ENCODE results near the gene HBA2. TPM values are rescaled to one million over a fixed set of nuclear protein-coding genes. Genes with fewer than 3 reads are reported as not detected.
"Not testable (repeated sequence)": the region's sequence is repeated elsewhere in the genome, so short reads cannot be mapped to it uniquely, and the experiment has no call there.

Gene HBA2
- 11,939 TPM for total RNA-seq

DNA sequence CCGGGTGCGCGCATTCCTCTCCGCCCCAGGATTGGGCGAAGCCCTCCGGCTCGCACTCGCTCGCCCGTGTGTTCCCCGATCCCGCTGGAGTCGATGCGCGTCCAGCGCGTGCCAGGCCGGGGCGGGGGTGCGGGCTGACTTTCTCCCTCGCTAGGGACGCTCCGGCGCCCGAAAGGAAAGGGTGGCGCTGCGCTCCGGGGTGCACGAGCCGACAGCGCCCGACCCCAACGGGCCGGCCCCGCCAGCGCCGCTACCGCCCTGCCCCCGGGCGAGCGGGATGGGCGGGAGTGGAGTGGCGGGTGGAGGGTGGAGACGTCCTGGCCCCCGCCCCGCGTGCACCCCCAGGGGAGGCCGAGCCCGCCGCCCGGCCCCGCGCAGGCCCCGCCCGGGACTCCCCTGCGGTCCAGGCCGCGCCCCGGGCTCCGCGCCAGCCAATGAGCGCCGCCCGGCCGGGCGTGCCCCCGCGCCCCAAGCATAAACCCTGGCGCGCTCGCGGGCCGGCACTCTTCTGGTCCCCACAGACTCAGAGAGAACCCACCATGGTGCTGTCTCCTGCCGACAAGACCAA lies at the start of gene HBA2:
TSS of gene HBA2 (plus strand) at position 503 of the 568 bp plus-strand sequence. CDS start at position 540, 37 bp downstream.
- intact Hi-C loops (cut with DNase I); ATAC-seq; DNase-seq (ENCODE audit: low spot score): not testable (repeated sequence)

DNA sequence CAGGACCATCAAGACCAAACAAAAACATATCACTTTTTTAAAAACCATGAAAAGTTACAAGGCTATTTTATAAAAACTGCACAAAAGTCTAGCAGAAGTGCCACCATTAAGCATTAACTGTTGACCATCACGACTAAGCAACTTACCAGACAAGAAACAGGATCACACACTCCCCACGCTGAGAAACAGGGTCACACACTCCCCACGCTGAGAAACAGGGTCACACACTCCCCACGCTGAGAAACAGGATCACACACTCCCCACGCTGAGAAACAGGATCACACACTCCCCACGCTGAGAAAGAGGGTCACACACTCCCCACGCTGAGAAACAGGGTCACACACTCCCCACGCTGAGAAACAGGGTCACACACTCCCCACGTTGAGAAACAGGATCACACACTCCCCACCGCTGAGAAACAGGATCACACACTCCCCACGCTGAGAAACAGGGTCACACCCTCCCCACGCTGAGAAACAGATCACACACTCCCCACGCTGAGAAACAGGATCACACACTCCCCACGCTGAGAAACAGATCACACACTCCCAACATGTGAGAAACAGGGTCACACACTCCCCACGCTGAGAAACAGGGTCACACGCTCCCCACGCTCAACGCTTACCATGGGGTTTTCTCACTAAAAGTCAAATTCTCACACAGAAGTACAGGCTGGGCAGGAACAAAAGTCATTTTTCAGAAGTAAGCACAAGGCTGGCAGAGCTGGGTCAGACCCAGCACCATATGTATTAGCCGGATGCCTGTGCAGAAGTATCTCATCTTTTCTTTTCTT lies 48.9 kb upstream of the HBA2 start:
- DNase-seq (ENCODE audit: low spot score); intact Hi-C loops (cut with DNase I); ATAC-seq: not testable (repeated sequence)

DNA sequence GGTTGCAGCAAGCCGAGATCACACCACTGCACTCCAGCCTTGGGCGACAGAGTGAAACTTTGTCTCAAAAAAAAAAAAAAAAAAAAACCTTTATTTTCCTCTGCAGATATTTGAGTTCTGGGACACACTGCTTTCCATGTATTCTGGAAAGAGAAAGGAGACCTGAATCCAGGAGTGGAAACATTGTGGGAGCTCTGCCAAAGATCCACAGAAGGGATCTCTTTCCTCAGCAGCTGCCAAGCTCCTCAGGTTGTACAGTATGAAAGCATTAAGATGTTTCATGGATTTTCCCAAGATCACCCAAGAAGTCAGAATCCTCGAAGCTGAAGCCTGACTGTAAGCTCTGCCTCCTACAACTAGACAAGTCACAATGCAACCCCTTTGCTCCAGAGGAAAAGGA lies 47.7 kb upstream of the HBA2 start:
- ATAC-seq = no peak
- no peak for DNase-seq (ENCODE audit: low spot score)
- intact Hi-C loops (cut with DNase I) = no loop called here

DNA sequence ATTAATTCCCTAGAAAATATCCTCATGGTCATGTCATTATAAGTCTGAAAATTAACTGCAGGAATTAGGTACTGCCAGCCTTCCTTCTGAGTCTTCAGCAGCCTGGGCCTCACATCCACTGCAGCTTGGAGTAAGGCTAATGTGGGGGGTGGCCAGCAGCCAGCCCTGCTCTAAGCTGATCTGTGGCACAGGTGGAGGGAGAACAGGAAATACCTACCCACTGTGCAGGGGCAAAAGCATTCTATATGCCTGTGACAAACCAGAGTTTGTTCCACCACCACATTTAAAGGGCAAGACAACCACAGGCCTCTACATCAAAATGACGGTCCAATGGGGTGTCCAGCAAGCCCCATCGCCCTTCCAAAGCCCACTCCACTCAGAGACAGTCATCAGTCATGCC lies 43.6 kb upstream of the HBA2 start:
- no peak for DNase-seq (ENCODE audit: low spot score)
- no peak for ATAC-seq
- intact Hi-C loops (cut with DNase I) = no loop called here

DNA sequence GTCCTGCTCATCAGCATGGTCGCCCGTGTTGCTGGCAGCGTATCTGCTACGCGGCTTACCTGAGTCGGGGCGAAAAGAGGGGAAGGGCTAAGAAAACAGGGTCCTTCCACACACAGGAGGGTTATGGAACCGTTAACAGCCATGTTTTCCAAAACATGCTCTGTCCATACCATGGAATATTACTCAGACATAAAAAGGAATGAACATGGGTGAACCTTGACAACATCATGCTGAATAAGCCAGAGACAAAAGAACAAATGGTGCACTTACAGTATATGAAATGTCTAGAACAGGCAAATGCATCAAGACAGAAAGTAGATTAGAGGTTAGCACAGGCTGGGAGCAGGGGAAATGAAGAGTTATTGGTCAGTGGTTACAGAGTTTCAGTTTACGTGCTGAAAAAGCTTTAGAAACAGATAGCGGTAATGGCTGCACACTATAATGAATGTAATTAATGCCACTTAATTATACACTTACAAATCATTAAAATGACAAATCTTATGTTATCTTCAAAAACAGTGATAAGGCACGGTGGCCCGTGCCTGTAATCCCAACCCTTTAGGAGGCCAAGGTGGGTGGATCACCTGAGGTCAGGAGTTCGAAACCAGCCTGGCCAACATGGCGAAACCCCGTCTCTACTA lies 42.0 kb upstream of the HBA2 start:
- ATAC-seq = no peak
- intact Hi-C loops (cut with DNase I) = no loop called here
- no peak for DNase-seq (ENCODE audit: low spot score)

DNA sequence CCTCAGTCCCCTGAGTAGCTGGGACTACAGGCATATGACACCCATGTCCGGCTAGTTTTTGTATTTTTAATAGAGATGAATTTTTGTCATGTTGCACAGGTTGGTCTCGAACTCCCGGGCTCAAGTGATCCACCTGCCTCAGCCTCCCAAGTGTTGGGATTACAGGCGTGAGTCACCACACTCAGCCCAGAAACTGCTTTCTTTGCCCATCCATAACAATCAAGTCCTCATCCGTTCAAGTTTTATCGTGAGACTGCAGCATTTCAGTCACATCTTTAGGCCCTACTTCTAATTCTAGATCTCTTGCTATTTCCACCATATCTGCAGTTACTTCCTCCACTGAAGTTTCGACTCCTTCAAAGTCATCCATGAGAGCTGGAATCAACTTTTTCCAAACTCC lies 40.6 kb upstream of the HBA2 start:
- intact Hi-C loops (cut with DNase I) = no loop called here
- ATAC-seq (no peak), DNase-seq (ENCODE audit: low spot score) (no peak)

DNA sequence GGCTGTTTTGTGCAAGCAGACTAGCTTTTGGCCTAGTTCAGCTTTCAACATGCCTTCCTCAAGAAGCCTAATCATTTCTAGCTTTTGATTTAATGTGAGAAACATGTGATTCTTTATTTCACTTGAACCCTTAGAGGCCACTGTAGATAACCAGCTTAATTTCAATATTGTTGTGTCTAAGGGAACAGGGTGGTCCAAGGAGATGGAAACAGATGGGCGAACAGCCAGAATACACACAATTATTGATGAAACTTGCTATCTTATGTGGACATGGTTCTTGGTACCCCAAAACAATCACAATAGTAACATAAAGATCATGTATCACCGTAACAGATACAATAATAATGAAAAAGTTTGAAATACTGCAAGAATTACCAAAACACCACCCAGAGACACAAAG lies 39.0 kb upstream of the HBA2 start:
- ATAC-seq (no peak), DNase-seq (ENCODE audit: low spot score) (no peak)
- intact Hi-C loops (cut with DNase I) = no loop called here

DNA sequence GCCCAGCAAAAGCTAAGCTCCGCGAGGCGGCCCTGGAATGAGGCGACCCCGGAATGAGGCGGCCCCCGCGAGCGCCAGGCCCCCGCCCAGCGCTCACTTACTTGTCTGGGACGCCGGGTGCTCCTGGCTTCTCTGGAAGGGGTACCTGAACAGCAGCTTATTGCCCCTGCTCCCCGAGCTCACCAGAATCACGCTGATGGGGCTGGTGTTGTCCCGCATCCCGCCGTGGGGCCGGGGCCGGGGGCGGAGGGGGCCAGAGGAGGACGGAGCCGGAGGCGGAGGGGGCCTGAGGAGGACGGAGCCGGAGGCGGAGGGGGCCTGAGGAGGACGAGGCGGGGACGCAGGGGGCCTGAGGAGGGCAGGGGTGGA lies 34.6 kb upstream of the HBA2 start:
- intact Hi-C loops (cut with DNase I) = no loop called here
- DNase-seq (ENCODE audit: low spot score) (peak; percentile 63), ATAC-seq (peak; percentile 29)

DNA sequence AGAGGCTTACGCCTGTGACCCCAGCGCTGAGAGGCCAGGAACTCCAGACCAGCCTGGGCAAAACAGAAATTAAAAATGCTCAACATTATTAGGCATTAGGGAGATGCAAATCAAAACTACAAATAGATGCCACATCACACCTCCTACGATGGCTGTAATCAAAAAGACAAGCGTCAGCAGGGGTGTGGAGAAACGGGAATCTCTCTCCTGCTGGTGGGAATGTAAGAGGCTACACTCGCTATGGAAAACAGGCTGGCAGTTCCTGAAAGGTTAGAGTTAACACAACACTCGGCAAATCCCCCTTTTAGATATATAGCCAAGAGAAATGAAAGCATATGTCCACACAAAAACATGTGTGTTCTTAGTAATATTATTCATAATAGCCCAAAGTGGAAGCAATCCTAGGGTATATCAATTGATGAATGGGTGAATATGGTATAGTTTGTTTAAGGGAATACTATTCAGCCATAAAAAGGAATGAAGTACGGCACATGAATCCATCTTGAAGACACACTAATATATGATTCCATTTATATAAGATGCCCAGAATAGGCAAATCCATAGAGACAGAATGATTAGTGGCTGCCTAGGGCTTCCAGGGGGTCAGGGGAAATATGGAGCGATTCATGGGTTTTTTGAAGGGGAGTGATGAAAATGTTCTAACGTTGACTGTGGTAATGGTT lies 32.4 kb upstream of the HBA2 start:
- DNase-seq (ENCODE audit: low spot score) (no peak), ATAC-seq (no peak)
- intact Hi-C loops (cut with DNase I) = no loop called here

DNA sequence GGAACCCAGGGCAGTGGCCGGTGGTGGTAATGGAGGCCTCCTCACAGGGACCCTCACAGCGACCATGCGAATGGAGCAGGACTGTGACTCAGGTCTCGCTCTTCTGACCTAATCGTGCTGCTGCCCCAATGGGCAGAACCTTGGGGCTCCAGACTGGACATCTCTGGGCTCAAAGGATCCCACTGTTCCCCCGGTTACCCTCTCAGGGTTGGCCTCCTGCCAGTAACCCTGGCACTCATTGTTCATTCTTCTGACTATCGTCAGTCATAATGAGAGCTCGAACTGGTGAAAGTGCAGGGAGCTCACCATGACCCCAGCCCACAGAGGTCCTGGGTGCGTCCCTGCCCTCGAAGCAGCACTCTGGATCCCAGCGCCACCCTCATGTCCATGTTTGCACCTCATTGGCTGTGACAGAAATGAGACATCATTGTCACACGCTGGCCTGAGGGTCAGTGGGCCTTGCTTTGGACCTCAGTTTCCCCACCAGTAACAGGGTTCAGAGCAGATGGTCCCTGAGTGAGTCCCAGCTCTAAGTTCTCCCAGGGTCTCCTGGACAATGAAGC lies 30.2 kb upstream of the HBA2 start:
- no peak for DNase-seq (ENCODE audit: low spot score)
- intact Hi-C loops (cut with DNase I) = no loop called here
- no peak for ATAC-seq

DNA sequence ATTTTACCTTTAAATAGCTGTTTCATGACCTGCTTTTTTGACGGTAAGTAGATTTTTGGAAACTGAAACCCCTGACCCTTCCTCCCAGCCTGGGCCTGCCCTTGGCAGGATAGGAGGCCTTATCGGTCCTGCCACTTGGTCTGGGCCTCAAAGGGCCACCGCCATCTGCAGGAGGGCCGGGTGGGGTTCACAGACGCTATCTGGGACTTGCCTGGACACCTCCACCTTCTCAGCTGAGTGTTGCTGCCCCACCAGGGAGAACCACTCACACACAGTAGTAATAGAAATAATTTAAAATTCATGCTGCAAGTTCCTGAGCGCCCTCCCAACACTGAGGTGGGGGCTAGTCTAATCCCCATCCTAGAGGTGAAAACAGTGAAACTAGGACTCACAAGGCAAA lies 29.6 kb upstream of the HBA2 start:
- no peak for DNase-seq (ENCODE audit: low spot score)
- intact Hi-C loops (cut with DNase I) = no loop called here

DNA sequence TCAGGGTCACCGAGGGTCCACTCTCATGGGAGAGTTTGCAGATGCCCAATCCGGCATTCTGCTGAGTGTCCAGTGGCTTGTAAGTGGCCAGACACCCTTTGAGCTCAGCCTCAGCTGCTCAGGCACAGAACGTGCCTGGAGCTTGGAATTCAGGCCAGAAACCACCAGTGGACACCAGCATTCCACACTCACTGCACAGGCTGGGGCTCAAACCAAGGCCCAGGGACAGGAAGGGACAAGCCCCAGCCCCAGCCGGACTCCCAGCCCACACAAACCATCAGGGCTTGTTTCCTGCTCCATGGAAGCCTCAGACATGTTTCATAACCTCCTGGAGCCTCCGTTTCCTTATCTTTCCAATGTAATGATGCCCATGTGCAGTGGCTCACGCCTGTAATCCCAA lies 29.2 kb upstream of the HBA2 start:
- DNase-seq (ENCODE audit: low spot score) (no peak), ATAC-seq (no peak)
- intact Hi-C loops (cut with DNase I) = no loop called here

More for the DNA sequence above, 29.6 kb upstream of the HBA2 start:
- no peak for ATAC-seq

DNA sequence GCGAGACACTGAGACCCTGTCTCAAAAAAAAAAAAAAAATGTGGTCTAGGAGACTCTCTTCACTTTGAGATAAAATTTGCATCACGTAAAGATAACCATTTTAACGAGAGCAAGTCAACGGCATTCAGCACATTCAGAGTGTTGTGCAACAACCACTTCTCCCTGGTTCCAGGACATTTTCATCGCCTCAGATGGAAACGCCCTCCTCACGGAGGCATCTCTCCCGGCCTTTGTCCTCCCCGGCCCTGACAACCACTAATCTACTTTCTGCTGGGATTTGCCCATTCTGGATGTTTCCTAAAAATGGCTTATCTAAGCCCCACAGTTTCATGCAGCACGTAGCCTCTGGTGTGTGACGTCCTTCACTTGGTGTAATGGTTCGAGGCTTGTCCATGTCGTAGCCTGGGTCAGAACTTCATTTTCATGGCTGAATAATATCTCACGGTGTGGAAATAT lies 27.9 kb upstream of the HBA2 start:
- no peak for ATAC-seq
- intact Hi-C loops (cut with DNase I) = no loop called here
- DNase-seq (ENCODE audit: low spot score) = no peak

DNA sequence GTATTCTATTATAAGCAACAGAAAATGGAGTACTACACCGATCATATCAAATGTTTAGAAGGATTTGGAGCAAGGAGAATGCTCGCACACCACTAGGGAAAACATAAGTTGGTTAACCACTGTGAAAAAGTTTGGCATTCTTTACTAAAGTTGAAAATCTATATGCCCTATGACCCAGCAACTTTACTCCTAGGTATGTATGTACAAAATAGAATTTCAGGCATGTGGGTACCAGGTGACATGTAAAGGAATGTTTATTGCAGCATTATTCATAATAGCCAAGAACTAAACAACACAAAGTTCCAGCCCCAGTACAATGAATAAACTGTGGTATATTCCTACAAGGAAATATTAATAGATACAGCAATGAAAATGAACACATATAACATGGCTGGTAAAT lies 26.0 kb upstream of the HBA2 start:
- intact Hi-C loops (cut with DNase I) = no loop called here
- ATAC-seq = no peak
- no peak for DNase-seq (ENCODE audit: low spot score)

DNA sequence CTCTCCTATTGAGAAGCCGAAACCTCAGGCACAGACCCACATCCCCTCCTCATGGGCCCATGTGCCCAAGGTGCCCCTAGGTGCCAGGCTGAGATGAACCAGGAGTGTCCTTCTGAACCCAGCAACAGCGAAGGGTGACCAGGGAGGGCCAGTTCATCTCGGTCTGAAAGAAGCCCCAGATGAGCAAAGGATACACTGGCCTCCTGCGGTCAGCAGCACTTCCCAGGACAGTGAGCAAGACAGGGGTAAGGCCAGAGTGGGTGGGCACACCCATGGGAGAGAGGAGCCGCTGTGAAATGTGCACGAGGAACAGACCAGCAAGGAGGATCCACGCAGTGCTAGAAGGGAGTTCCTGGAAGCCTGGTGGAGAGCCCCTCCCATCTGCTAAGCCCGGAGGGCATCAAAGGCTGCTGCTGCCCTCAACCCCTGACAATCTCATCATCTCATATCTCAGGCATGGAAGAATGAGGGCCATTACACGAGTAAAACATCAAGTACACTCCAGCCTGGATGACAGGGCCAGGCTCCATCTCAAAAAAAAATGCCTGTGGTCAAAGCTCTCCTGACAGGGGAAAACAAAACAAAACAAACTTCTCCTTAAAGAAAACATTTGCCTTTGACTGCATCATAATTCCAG lies 23.5 kb upstream of the HBA2 start:
- intact Hi-C loops (cut with DNase I) = no loop called here
- ATAC-seq (no peak), DNase-seq (ENCODE audit: low spot score) (no peak)

DNA sequence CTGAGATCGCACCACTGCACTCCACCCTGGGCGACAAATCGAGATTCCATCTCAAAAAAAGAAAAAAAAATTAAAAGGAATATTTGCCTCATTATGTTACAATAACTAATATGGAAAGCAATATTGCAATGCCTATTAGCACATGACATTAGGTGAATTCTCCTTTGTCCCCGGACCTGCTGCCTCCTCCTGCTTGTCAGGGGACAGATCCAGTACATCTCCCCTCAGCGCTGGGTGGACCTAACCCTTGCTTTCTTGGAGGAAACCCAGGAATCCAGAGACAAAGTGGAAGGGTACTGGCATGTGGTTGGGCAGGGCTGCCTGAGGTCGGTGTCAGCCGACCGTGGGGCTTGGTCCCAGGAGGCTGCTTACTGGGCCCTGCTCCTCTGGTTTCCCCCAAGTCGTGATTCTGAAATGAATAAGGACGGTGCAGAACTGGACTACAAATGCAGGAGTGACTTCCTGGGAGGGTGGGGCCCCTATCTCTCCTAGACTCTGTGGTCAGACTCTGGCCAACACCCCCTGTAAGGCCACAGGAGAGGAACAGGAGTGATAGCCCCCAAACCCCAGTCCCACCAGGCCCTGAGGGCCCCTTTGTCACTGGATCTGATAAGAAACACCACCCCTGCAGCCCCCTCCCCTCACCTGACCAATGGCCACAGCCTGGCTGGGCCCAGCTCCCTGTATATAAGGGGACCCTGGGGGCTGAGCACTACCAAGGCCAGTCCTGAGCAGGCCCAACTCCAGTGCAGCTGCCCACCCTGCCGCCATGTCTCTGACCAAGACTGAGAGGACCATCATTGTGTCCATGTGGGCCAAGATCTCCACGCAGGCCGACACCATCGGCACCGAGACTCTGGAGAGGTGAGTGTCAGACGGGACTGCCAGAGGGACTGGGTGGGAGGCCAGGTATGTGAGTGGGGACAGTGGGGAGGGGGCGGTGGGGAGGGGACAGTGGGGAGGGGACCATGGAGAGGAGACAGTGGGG lies 20.2 kb upstream of the HBA2 start, which contains the start of gene HBZ:
TSS of gene HBZ (plus strand) at position 504 of the 988 bp plus-strand sequence. CDS start at position 770, 266 bp downstream.
- intact Hi-C loops (cut with DNase I) = no loop called here
- DNase-seq (ENCODE audit: low spot score) = no peak
- ATAC-seq = peak; percentile 36

DNA sequence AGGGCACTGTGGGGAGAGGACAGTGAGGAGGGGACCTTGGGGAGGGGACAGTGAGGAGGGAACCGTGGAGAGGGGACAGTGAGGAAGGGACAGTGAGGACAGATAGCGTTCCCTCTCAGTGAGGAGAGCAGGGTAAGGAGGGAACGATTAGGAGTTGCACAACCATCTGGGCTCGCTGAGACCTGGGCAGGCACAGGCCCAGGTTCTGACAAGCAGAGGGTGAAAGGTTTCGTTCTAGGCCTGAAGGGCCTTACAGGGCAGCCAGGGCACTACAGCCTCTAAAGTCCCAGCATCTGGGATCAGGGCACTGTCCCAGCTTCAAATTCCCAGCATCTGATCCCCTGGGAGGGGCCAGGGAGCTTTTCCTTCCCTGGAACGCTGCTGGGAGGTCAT lies 19.6 kb upstream of the HBA2 start:
- peak; percentile 48 for ATAC-seq
- DNase-seq (ENCODE audit: low spot score); intact Hi-C loops (cut with DNase I): not testable (repeated sequence)
